Spleen (tissue), 11 donors: ENCODE measurements around the gene PRKX. TPM values are rescaled to one million over a fixed set of nuclear protein-coding genes. Genes with fewer than 3 reads are reported as not detected.
"Not testable (repeated sequence)": the region's sequence is repeated elsewhere in the genome, so short reads cannot be mapped to it uniquely, and the experiment has no call there.

Experiments used
- DNase-seq: peaks from one replicate; pipeline ENCODE4 v3.0.0-alpha.2; 2020
- H3K27ac ChIP-seq, 8 donors: fragments of 200-600 bp; sonication (generic) in 7 of 8; 1 replicate in 4 of 8; 2 replicates in 4 of 8; pipeline versions ENCODE4 v1.5.0 to v1.8.0; 2016 to 2021; ENCODE audit warnings: inconsistent platforms in 4 of 8, mild to moderate bottlenecking in 4 of 8, moderate library complexity in 1 of 8
- H3K27me3 ChIP-seq, 7 donors: fragments of 200-600 bp; sonication (generic) in 6 of 7; replicated peaks in 1 of 7; 1 replicate in 4 of 7; 2 replicates in 3 of 7; pipeline versions ENCODE4 v1.5.0 to v1.8.0; 2016 to 2021; ENCODE audit warnings: inconsistent platforms in 3 of 7, mild to moderate bottlenecking in 1 of 7
- H3K36me3 ChIP-seq, 6 donors: fragments of 200-600 bp; sonication (generic) in 5 of 6; 1 replicate in 4 of 6; 2 replicates in 2 of 6; pipeline versions ENCODE4 v1.5.0 to v1.8.0; 2016 to 2021; ENCODE audit warnings: inconsistent platforms in 2 of 6
- H3K4me1 ChIP-seq, 6 donors: fragments of 200-600 bp; sonication (generic) in 5 of 6; 1 replicate in 3 of 6; 2 replicates in 3 of 6; pipeline versions ENCODE4 v1.5.0 to v1.8.0; 2016 to 2021; ENCODE audit warnings: inconsistent platforms in 3 of 6
- H3K4me3 ChIP-seq, 8 donors: fragments of 200-600 bp; sonication (generic) in 7 of 8; 1 replicate in 4 of 8; 2 replicates in 4 of 8; pipeline versions ENCODE4 v1.5.0 to v1.8.0; 2016 to 2021; ENCODE audit warnings: inconsistent platforms in 4 of 8, mild to moderate bottlenecking in 4 of 8, moderate library complexity in 2 of 8
- H3K9me3 ChIP-seq, 8 donors: fragments of 200-600 bp; sonication (generic) in 7 of 8; 1 replicate in 4 of 8; 2 replicates in 4 of 8; pipeline versions ENCODE4 v1.5.0 to v1.8.0; 2016 to 2021; ENCODE audit warnings: inconsistent platforms in 4 of 8
- CTCF ChIP-seq, 11 experiments: fragments of 200-600 bp in 7 of 11; fragments of 450-650 bp in 4 of 11; sonication (generic) in 4 of 11; IDR thresholded peaks in 8 of 11; conservative IDR thresholded peaks in 3 of 11; 1 replicate in 7 of 11; 2 replicates in 4 of 11; pipeline versions ENCODE4 v1.4.0 to v1.8.0; 2016 to 2021; ENCODE audit warnings: antibody characterized with exemption in 11 of 11, inconsistent platforms in 4 of 11, mild to moderate bottlenecking in 1 of 11
- POLR2A ChIP-seq, 3 donors: fragments of 450-650 bp; IDR thresholded peaks; one replicate each; pipeline ENCODE4 v1.5.1; 2017; ENCODE audit warnings: antibody characterized with exemption in 3 of 3, mild to moderate bottlenecking in 1 of 3
- POLR2AphosphoS5 ChIP-seq, 3 donors: sonication (generic); formaldehyde crosslinking; IDR thresholded peaks; one replicate each; pipeline ENCODE4 v1.5.1; 2017; ENCODE audit warnings: antibody characterized with exemption in 3 of 3
- WGBS, 5 donors: extraction: QIAGEN DNeasy Blood & Tissue Kit in 3 of 5; methylation state at CpG; one replicate each; pipeline versions ENCODE4 v1.1.5 to v1.1.7; 2013 to 2018; 5-methylcytosine and 5-hydroxymethylcytosine counted together
- intact Hi-C: fragments of 100-400 bp; cut with DNase I; formaldehyde crosslinking; loops from one replicate; pipeline ENCODE4 v1.15.0; 2023; ENCODE audit warnings: low total_unique reads
- polyA plus RNA-seq, 3 donors: library from polyadenylated mRNA; stranded (reverse); fragments of 200-250 nt; gene quantifications; one replicate each; pipeline ENCODE4 v1.2.1, GENCODE V29; 2013
- total RNA-seq, 7 donors: library from RNA; depleted of rRNA in 3 of 7; stranded (reverse); fragments of >200 nt in 3 of 7; fragmentation: NEBNext Ultra II Directional in 4 of 7; extraction: Animal tissue kit (Norgen Biotek cat#: 25700) in 4 of 7; gene quantifications; one replicate each; pipeline versions ENCODE4 v1.1.0 to v1.2.1, GENCODE V29; 2016 to 2021
- donor health status: healthy with polysubstance abuse.
- donor health status: DM: no; HTN: no; CAD: no; lungs with moderate emphysema.
- donor health status: DM: no; HTN: no; CAD: no.
- donor health status: Bipolar disorder and iron deficiency.
- donor health status: healthy.
- donor health status: DM: no; HTN: no; CAD: no.
- donor health status: DM: yes; HTN: yes; CAD: no.

PRKX gene
- total and polyA plus RNA-seq, 10 donors, result 5.4 to 55.0 (median 35.0) TPM

- DNase-seq, result no peak
- Histone ChIP-seq H3K27ac (no peak overlapping the region), H3K9me3 (peaks cover 0 to 6% (median 0%) of the 10 kb centered on the region in 8 donors), H3K36me3 (no peaks in the 10 kb centered on the region), H3K27me3 (no peaks in the 10 kb centered on the region), H3K4me3 (no peak overlapping the region), H3K4me1 (peaks cover 0 to 6% (median 0%) of the 10 kb centered on the region in 6 donors)
- WGBS, 5 donors, result 19 to 36% (median 21%) methylated on average over 8 of the region's 8 CpGs
- TF ChIP-seq CTCF (IDR thresholded peaks at IDR 0.05 in 8 of 11, conservative IDR thresholded peaks at IDR 0.05 in 3 of 11), result no peak
- TF ChIP-seq POLR2AphosphoS5 (IDR thresholded peaks at IDR 0.05), result no peak
- TF ChIP-seq POLR2A (IDR thresholded peaks at IDR 0.05), result no peak
- intact Hi-C loops, result no loop called here
Observed at GRCh38 chrX:3743801-3744439, 30.5 kb upstream of the PRKX start.

- DNase-seq, H3K36me3 ChIP-seq, H3K9me3 ChIP-seq, H3K4me1 ChIP-seq, H3K27ac ChIP-seq, intact Hi-C loops, H3K4me3 ChIP-seq, H3K27me3 ChIP-seq: not testable (repeated sequence)
- WGBS, 5 donors, result 84 to 94% (median 88%) methylated on average over 8 of the region's 8 CpGs
Observed at GRCh38 chrX:3740946-3741345, 27.5 kb upstream of the PRKX start.

GRCh38 chrX:3738509-3738908 is 25.1 kb upstream of the PRKX start:
- Histone ChIP-seq H3K4me1 (peaks cover 0 to 6% (median 0%) of the 10 kb centered on the region in 6 donors), H3K9me3 (peaks cover 0 to 8% (median 0%) of the 10 kb centered on the region in 8 donors), H3K36me3 (no peaks in the 10 kb centered on the region), H3K4me3 (no peak overlapping the region), H3K27ac (no peak overlapping the region), H3K27me3 (no peaks in the 10 kb centered on the region)
- no peak for DNase-seq
- TF ChIP-seq CTCF (IDR thresholded peaks at IDR 0.05 in 8 of 11, conservative IDR thresholded peaks at IDR 0.05 in 3 of 11) (no peak), POLR2A (IDR thresholded peaks at IDR 0.05) (no peak)
- intact Hi-C loops, result no loop called here

- WGBS, 5 donors, result 74 to 88% (median 83%) methylated on average over 11 of the region's 11 CpGs
- H3K4me1 ChIP-seq, H3K9me3 ChIP-seq, DNase-seq, H3K4me3 ChIP-seq, intact Hi-C loops, H3K27me3 ChIP-seq, H3K27ac ChIP-seq, H3K36me3 ChIP-seq: not testable (repeated sequence)
Observed at GRCh38 chrX:3736536-3736935, 23.1 kb upstream of the PRKX start.

- H3K27me3 ChIP-seq, H3K36me3 ChIP-seq, DNase-seq, H3K4me3 ChIP-seq, intact Hi-C loops, H3K4me1 ChIP-seq, H3K27ac ChIP-seq, H3K9me3 ChIP-seq: not testable (repeated sequence)
- 84 to 94% (median 85%) methylated on average over 5 to 6 of the region's 6 CpGs for WGBS, 5 donors
Observed at GRCh38 chrX:3735891-3736290, 22.4 kb upstream of the PRKX start.

- H3K27ac ChIP-seq, DNase-seq, H3K36me3 ChIP-seq, H3K9me3 ChIP-seq, intact Hi-C loops, H3K27me3 ChIP-seq, H3K4me1 ChIP-seq, H3K4me3 ChIP-seq: not testable (repeated sequence)
- WGBS, 5 donors, result 77 to 89% (median 79%) methylated on average over 3 to 4 of the region's 4 CpGs
Observed at GRCh38 chrX:3734456-3734855, 21.0 kb upstream of the PRKX start.
